ENCODE data around the gene XRCC1. TPM values are rescaled to one million over a fixed set of nuclear protein-coding genes. Genes with fewer than 3 reads are reported as not detected.

Gene XRCC1
- total RNA-seq, 1 donor from 2014 or later: 34.5 TPM

GRCh38 chr19:43501661-43502418 is 73.5 kb downstream of the XRCC1 start:
- H3K27me3 Mint-ChIP-seq: no peaks in the 10 kb centered on the region
- H3K4me3 Mint-ChIP-seq: no peak overlapping the region
- peaks cover 40% of the 10 kb centered on the region for H3K36me3 Mint-ChIP-seq (ENCODE audit: low read depth)
- H3K27ac Mint-ChIP-seq: no peak overlapping the region
- H3K9me3 Mint-ChIP-seq: no peaks in the 10 kb centered on the region
- POLR2A ChIA-PET: interaction anchor here (0.5 to 2.1 kb wide), 3 partner anchors 38 to 113 kb away, joined by 3 to 6 read pairs (median 4); no protein-coding TSS in a partner anchor
- H3K4me1 Mint-ChIP-seq: peaks cover 19% of the 10 kb centered on the region
- intact Hi-C loops (cut with micrococcal nuclease): no loop called here
- TF ChIP-seq CTCF (IDR thresholded peaks at IDR 0.05): no peak
- DNase-seq (no peak), ATAC-seq (ENCODE audit: low read depth) (no peak)
- CTCF ChIA-PET: interaction anchor here (1.1 kb wide), 1 partner anchor 18 kb away, joined by 4 read pairs; no protein-coding TSS in a partner anchor

- Mint-ChIP-seq H3K4me3 (no peak overlapping the region), H3K4me1 (peaks cover 11% of the 10 kb centered on the region), H3K27me3 (no peaks in the 10 kb centered on the region), H3K27ac (no peak overlapping the region), H3K36me3 (ENCODE audit: low read depth) (peaks cover 58% of the 10 kb centered on the region), H3K9me3 (no peaks in the 10 kb centered on the region)
- intact Hi-C loops (cut with micrococcal nuclease): no loop called here
- TF ChIP-seq CTCF (IDR thresholded peaks at IDR 0.05): no peak
- DNase-seq (no peak), ATAC-seq (ENCODE audit: low read depth) (no peak)
- POLR2A ChIA-PET: no interaction called here
- CTCF ChIA-PET: no interaction called here
These were observed 76.3 kb downstream of the XRCC1 start for GRCh38 chr19:43499042-43499441.

GRCh38 chr19:43498233-43498842 is 77.0 kb downstream of the XRCC1 start:
- Mint-ChIP-seq H3K36me3 (ENCODE audit: low read depth) (peaks cover 54% of the 10 kb centered on the region), H3K4me3 (no peak overlapping the region), H3K4me1 (peaks cover 8% of the 10 kb centered on the region), H3K27ac (no peak overlapping the region), H3K27me3 (no peaks in the 10 kb centered on the region), H3K9me3 (no peaks in the 10 kb centered on the region)
- TF ChIP-seq CTCF (IDR thresholded peaks at IDR 0.05): no peak
- no peak for DNase-seq
- CTCF ChIA-PET: interaction anchor here (1.1 kb wide), 1 partner anchor 51 kb away, joined by 3 read pairs; no protein-coding TSS in a partner anchor
- no peak for ATAC-seq (ENCODE audit: low read depth)
- intact Hi-C loops (cut with micrococcal nuclease): no loop called here
- POLR2A ChIA-PET: no interaction called here

- H3K9me3 Mint-ChIP-seq: no peaks in the 10 kb centered on the region
- H3K27ac Mint-ChIP-seq: no peak overlapping the region
- CTCF ChIA-PET: interaction anchor here (0.7 to 1.1 kb wide), 2 partner anchors 50 to 957 kb away, joined by 3 read pairs; no protein-coding TSS in a partner anchor
- H3K36me3 Mint-ChIP-seq (ENCODE audit: low read depth): peaks cover 52% of the 10 kb centered on the region
- DNase-seq (no peak), ATAC-seq (ENCODE audit: low read depth) (no peak)
- intact Hi-C loops (cut with micrococcal nuclease): no loop called here
- POLR2A ChIA-PET: no interaction called here
- no peak for TF ChIP-seq CTCF (IDR thresholded peaks at IDR 0.05)
- no peak overlapping the region for H3K4me3 Mint-ChIP-seq
- no peaks in the 10 kb centered on the region for H3K27me3 Mint-ChIP-seq
- H3K4me1 Mint-ChIP-seq: no peaks in the 10 kb centered on the region
These were observed 78.4 kb downstream of the XRCC1 start for GRCh38 chr19:43496960-43497359.

GRCh38 chr19:43495082-43495481 is 80.2 kb downstream of the XRCC1 start:
- ATAC-seq (ENCODE audit: low read depth): no peak
- ChIA-PET CTCF (no interaction called here), POLR2A (no interaction called here)
- H3K27ac Mint-ChIP-seq: no peak overlapping the region
- intact Hi-C loops (cut with micrococcal nuclease): no loop called here
- no peak for TF ChIP-seq CTCF (IDR thresholded peaks at IDR 0.05)
- H3K9me3 Mint-ChIP-seq: no peaks in the 10 kb centered on the region
- DNase-seq: no peak
- H3K4me1 Mint-ChIP-seq: peaks cover 2% of the 10 kb centered on the region
- no peak overlapping the region for H3K4me3 Mint-ChIP-seq
- H3K27me3 Mint-ChIP-seq: no peaks in the 10 kb centered on the region
- peaks cover 47% of the 10 kb centered on the region for H3K36me3 Mint-ChIP-seq (ENCODE audit: low read depth)

Data from activated B cell treated with CpG ODN at 0.5 μM for 24 hours (primary cell).